HG03039 (cell line): ENCODE data around the gene PLAAT3.
"Not testable (repeated sequence)": the region's sequence is repeated elsewhere in the genome, so short reads cannot be mapped to it uniquely, and the experiment has no call there.

ENCODE experiments used
- ATAC-seq: cut with Tn5 transposase; IDR thresholded peaks from one replicate; pipeline ENCODE4 v1.9.1; 2021; ENCODE audit warnings: mild to moderate bottlenecking, moderate library complexity; ENCODE audit not compliant: unreplicated experiment

PLAAT3 gene

DNA sequence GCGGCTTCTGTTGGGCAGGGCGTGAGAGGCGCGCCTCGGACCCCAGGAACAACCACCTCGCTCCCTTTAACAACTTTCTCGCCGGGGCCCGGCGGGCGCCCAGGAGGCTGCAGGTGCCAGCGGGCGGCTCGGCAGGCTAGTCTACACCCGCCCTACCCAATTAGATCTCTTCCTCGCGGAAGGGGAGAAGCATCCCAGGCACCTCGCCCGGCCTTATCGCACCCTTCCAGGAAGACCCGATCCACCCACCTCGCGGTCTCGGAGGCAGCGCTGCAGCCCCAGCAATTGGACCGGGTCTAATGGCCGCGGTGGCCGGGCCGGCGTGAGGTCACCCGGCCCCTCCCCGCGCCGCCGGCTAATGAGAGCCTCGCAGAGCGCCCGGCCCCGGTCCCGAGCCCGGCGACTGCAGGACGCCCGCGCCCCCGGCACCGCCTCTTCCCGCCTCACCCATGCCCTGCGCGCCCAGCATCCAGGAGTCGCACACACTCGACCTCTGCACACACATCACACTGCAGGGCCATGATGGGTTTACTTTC, at the start of gene PLAAT3:
Gene PLAAT3, minus strand, starts transcription at position 298 of the 536 bp plus-strand sequence. CDS start 419 bp downstream, outside the sequence.
- ATAC-seq, result no peak

DNA sequence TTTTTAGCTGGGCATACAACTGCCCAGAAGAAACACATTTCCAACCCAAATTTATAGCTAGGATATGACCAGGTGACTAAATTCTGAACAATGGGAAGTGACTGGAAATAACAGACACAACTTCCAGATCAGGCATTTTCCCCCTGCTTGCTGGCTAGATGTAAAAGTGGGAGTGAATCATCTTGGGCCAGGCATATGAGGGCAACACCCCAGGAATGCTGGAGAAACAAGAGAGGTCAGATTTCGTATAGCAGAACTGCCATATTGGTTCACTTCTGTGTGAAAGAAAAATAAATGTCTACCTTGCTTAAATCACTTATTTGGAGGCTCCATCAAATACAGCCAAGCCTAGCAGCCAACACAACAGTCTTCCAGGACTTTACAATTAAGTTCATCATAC, 49.6 kb upstream of the PLAAT3 start:
- no peak for ATAC-seq

DNA sequence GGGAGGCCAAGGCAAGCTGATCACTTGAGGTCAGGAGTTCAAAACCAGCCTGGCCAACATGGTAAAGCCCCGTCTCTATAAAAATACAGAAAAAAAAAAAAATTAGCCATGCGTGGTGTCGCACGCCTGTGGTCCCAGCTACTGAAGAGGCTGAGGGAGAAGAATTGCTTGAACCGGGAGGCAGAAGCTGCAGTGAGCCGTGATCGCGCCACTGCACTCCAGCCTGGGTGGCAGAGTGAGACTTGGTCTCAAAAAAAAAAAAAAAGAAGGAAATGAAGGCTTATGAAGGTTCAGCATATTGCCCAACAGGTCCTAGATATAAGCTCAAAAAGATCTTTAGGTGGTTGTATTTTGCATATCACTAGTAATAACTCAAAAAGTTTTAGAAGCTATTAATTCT, 46.7 kb upstream of the PLAAT3 start:
- ATAC-seq, result no peak

DNA sequence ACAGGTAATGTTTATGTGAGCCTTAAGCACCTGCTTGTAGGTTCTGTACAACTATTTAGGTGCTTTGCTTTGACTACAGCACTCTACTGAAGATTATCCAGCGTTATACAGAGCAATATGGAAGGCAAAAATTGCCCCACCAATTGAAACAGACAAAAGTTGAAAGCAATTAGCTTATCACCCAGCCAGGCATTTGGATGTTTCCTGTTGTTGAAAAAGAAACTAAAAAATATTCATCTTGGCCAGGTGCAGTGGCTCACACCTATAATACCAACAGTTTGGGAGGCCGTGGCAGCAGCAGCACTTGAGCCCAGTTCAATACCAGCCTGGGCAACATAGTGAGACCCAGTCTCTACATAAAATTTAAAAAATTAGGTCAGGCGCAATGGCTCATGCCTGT, 38.4 kb upstream of the PLAAT3 start:
- no peak for ATAC-seq

DNA sequence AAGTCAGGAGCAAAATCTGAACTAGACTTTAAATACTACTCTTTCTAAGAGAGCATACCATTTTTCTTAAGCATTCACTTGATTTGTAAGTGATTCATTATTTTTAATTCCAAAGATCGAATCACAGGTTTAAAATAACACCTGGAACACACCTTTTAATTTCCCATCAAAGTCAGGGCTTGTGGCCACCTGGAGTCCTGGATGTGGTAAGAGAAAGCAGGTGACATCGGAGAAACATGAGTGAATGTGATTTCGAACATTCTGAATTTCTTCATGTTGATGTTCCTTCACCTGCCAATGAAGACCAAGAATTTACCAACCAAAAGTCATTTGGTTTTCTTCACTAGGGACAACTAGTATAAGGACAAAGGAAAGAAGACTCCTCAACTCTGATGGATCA, 29.0 kb upstream of the PLAAT3 start:
- ATAC-seq, result no peak

DNA sequence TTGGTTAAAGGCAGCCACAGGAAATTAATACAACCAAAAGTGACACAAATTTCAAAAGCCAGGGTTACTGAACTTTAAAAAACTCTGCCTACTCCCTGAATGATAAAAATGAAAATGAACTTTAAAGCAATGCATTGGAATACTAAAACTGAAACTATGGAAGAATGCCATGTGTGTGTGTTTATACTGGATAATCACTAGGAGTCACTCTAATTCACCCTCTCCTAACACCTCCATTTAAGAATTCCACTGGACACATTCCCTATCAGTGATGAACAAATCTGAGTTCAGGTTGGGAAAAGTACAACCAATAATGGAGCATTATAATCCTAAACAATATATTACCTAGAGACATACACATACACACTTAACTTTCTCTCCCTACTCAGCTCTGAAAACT, 27.5 kb upstream of the PLAAT3 start:
- ATAC-seq, result no peak

DNA sequence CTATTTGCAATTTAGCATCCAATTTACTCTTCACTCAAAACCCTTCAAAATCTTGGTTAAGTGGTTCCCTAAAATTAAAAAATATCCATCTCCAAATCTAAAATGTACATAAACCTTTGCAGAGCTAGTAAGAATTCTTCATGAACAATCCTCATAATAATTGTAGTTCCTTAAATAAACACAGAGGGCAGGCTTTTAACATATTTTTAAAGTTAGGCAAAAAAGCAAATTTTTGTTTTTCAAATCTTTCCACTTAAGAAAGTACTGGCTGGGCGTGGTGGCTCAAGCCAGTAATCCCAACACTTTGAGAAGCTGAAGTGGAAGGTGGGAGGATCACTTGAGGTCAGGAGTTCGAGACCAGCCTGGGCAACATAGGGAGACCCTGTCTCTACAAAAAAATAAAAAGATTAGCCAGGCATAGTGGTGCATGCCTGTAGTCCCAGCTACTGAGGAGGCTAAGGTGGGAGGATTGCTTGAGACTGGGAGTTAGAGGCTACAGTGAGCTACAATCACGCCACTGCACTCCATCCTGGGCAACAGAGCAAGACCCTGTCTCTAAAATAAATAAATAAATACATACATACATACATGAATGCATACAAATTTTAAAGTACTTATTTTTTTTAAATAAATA, 25.1 kb upstream of the PLAAT3 start:
- no peak for ATAC-seq

DNA sequence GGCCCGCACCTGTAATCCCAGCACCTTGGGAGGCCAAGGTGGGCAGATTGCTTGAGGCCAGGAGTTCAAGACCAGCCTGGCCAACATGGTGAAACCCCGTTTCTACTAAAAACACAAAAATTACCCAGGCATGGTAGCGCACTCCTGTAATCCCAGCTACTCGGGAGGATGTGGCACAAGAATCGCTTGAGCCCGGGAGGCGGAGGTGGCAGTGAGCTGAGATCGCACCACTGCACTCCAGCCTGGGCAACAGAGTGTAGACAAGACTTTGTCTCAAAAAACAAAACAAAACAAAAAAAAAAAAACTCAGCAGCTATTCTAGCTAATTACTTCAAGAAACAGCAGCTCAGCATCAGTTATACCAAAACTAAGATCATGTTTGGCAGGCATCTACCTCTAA, 24.2 kb upstream of the PLAAT3 start:
- not testable (repeated sequence) for ATAC-seq

DNA sequence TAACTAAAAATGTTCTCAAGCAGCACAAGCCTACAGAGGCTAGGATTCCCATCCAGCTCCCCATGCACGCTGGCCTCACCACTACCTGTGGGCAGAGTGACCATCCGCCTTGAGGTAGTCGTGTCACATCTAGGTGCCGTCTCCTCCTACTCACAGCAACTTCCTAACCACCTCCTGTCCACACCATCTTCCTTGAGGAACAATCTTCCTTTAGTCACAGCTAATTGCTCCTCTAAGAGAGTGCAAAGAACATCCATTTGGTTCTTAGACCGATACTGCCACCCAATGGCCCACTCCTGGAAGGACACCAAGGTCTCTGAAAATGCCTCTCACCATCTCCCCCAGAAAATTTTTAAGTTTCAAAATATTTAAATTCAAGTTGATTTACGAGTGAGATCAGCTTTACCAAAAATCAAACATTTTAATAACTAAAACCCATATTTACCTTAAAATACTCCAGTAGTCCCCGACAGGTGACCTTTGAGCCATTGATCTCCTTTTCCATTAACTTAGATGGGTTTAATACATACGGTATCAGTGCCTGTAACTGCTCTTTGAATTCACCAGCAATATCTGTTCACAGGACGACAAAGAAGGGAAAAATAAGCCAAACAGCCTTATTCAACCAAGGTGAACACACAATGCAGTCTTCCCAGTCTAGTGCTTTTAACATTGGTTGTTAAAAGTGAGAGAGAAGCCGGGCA, 21.7 kb upstream of the PLAAT3 start:
- ATAC-seq, result no peak

DNA sequence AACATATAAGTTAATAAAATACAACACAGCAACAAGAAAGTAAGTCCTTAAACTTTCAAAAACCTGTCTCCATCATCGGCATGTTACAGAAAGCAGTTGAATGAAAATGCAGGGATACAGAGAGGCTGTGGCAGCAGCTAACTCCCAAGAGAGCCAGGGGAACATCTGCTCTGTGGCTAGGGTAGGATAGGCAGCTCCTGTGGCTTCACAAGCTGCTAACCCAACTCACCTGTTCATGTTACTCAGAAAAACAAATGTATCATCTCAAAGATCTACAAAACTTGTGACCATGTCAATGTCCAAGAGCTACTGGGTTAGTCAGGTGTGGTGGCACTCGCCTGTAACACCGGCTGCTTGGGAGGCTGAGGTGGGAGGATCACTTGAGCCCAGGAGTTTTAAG, 15.2 kb upstream of the PLAAT3 start:
- ATAC-seq, result no peak

DNA sequence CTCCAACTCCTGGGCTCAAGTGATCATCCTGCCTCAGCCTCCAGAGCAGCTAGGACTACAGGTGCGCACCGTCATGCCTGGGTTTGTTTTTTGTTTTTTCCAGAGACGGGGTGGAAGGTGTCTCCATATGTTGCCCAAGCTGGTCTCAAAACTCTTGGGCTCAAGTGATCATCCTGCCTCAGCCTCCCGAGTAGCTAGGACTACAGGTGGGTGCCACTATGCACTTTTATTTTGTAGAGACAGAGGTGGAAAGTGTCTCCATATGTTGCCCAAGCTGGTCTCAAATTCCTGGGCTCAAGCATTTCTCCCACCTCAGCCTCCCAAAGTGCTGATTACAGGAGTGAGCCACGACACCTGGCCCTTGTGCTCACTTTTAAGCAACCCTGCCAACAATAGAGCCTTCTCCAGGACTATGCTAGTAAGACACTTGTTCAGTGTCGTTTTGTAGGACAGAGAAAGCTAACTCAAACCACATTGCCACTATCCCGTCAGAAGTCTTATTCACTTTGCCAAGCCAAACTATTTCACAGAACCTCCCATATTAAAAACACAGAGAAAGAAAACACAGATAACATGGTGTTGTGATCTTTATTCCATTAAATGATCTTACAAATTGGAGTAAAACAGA, 9.4 kb upstream of the PLAAT3 start:
- no peak for ATAC-seq

DNA sequence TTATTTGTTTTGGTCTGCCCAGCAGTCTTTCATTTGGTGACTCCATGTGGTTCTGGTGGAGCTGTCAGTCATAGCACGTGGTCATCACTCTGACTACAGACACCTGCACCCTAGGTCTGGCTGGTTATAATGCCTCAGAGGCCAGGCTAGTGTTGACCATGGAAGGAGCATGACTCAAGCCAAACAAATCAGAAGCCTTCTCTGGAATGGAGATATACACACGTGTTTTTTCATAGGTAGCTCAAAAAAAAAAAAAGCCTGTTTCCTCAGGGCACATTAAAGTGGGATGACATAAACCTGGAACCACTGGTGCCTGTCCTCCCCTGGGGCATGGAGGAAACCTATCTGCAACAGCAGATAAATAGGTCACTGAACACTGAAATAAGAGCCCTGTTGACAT, 8.1 kb upstream of the PLAAT3 start:
- no peak for ATAC-seq

DNA sequence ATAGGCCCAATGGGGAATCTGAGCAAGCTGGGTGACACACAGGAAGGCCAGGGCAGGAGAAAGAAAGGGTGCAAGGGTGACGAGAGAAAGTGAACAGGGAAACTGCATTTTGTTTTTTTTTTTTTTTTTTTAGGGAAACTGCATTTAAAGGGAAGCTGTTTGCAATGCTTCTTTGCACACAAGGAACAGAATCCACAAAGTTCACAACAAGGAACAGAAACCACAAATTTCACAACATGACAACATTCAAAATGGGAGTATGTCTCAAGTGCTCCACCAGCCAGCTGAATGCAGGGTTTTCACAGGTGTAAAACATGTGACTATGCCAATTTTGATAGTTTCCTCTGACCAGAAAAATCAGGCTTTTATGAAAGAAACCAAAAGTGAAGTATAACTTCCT, 6.8 kb upstream of the PLAAT3 start:
- ATAC-seq, result no peak

DNA sequence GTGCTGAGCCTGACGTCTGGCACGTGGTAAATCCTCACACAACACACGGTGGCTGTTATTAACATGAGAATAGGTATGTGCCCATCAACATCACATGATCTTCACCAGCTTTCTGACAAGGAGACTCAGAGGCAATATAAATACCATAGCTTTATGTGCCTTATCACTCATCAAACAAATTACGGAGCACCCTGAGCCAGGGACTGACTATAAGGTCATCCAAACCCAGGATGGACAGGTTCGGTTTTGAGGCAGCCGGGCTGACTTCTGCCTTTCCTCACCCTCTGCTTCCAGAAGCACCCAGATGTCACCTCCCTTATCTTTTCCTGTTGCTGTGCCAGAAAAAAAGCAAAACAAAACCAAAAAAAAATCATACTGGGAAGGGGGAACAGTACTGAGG, 5.7 kb upstream of the PLAAT3 start:
- no peak for ATAC-seq

DNA sequence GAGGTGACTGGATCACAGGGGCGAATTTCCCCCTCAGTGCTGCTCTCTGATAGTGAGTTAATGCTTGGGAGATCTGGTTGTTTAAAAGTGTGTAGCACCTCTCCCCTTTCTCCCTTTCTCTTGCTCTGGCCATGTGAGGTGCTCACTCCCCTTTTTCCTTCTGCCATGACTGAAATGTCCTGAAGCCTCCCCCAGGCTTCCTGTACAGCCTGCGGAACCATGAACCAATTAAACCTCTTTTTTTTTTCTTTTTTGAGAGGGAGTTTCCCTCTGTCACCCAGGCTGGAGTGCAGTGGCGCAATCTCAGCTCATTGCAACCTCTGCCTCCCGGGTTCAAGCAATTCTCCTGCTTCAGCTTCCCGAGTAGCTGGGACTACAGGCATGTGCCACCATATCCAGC, 3.5 kb upstream of the PLAAT3 start:
- not testable (repeated sequence) for ATAC-seq

DNA sequence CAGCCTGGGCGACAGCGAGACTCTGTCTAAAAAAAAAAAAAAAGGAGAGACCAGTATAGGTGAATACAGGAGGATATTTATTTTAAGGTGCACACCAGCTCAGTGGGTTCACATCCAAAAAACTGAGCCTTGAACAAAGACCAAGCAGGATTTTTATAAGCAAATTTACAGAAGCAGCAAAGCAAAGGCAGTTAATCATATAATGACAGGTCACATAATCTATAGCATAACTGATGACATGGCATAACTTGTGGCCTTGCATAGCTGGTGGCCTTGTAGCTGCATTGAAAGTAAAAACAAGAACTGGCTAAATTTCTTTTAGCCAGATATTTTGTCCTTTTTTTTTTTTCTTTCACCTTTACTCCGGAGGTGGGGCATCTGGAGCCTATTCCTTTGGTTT, 2.7 kb upstream of the PLAAT3 start:
- ATAC-seq, result no peak

DNA sequence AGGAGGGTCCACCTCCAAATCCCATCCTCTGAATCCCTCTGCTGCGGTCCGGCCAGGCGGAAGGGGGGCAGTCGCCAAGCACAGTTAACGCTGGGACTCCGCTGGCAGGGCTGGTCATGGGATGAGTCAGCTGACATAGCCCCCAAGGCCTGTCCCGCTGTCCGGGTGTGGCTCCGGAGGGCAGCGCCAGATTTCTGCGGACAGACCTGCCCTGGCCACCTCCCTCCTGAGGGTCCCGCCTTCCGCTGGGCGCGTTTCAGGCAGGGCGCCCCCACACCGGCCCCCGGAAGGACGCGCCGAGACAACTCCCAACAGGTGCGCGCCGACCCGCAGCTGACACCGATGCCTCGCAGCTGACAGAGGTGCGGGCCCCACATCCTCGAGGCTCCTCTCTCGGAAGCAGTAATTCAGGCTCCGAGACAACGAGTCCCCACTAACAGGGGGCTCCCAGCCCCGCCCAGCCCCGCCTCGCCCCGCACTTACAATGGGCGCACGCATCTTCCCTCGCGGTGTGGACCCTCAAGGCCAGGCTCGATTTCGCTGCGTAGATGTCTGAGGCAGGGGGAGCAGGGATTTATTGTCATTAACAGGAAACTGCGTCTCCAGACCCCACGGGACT, 607 bp downstream of the PLAAT3 start:
- ATAC-seq, result no peak

DNA sequence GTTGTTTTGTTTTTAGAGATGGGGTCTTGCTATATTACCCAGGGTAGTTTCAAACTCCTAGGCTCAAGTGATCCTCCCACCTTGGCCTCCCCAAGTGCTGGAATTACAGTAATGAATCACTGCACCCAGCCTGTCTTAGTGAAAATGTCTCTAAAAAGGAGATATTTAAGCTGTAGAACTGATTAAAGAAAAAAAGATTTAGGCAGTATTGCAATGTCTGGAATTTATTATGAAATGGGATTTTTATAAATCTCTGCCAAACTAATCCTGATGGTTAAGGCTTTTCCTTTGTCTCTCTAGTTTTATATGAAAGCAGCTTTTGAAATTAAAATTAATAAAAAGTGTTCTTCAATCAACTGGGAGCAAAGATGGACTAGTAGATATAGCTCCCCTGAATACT, 2.1 kb downstream of the PLAAT3 start:
- ATAC-seq, result no peak

DNA sequence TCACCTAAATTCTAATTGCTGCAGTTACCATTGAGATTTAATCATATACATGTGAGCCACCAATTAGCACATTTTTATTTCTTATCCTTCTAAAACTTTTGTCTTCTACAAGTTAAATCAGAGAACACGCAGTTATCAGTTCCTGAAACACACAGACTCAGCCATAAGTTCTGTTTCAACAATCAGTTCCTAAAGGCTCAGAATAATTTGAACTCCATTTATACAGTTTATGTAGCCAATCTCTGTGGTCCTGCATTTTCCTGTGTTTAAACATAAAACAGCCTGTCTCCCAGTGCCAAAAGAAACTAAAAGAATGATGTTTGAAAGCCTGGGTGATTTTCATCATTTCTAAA, 2.9 kb downstream of the PLAAT3 start:
- no peak for ATAC-seq

DNA sequence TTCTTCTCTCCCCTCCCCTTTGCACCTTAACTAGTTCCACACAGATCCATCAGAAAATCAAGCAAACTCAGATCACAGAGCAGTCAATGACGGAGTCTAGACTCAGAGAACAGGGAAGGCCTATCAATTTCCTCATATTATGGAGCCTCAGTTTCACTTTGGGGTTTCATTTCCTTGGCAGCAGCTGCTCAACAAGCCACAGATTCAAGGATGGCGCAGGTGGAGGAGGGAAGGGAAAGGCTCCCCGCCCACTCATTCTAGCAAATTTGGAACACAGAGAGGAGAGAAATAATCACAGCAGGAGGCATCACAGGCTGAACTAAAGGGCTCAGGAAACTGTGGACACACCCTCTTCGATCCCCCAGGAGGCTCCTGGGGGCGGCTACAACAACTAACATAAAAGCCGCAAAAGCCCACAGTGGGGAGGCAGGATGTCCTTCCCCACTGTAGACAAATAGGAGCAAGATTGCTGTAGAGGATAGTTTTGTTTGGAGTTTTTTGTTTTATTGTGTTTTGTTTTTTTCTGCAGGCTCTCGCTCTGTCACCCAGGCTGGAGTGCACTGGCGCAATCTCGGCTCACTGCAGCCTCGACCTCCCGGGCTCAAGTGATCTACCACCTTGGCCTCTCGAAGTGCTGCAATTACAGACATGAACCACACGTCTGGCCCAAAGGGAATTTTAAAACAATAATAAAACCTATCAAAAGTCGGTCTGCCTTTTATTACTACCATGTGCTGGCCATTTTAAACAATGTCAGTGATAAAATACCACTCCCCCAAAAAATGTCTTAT, 3.4 kb downstream of the PLAAT3 start:
- no peak for ATAC-seq

DNA sequence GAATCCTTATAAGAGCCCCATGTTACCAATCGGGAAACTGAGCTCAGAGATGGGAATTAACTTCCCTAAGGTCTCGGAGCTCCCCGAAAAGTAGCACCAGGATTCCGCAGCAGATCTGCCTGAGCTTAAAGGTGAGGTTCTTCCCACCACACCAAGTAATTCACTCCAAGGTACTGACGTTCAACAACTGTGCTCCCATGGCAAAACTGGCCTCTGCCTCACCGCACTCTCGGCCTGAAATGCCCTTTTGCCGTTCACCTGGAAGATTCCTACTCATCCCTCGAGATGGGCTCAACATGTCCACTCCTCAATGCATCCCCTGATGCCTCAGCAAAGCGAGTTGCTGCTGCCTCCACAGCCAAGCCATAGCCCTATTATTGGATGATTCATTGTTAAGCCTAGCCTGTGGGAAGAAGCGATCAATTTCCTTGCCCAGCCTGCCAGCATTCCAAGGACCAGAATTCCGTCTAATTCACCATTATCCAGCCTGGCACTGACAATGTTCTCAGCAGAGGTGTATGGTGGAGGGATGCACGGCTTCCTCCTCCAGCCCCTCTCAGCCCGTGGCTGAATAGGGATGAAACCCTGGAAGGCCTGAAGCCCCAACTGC, 4.2 kb downstream of the PLAAT3 start:
- no peak for ATAC-seq
